BJ (cell line): ENCODE measurements around the gene VPS8. TPM values are rescaled to one million over a fixed set of nuclear protein-coding genes. Genes with fewer than 3 reads are reported as not detected.

Experiments used
- CTCF ChIA-PET: fragments of 350-600 bp; formaldehyde crosslinking; extraction: SDS; loops from one replicate; lab custom pipeline; 2021; ENCODE audit warnings: antibody characterized with exemption, inconsistent platforms; lab: Yijun Ruan, JAX
- POLR2A ChIA-PET: fragments of 300-600 bp; sonication (Branson Sonifier 250); formaldehyde crosslinking; extraction: SDS; loops from one replicate; lab custom pipeline; 2021; ENCODE audit warnings: antibody characterized with exemption; lab: Charles Lee
- DNase-seq: peaks from one replicate; pipeline ENCODE4 v3.0.0-alpha.2; 2011; ENCODE audit warnings: low read depth
- H3K27me3 ChIP-seq: 2 replicates; pipeline ENCODE4 v1.6.0; 2011; ENCODE audit warnings: low read length; ENCODE audit not compliant: control insufficient read depth, insufficient read depth
- H3K36me3 ChIP-seq: 2 replicates; pipeline ENCODE4 v1.5.1; 2011; ENCODE audit warnings: low read length; ENCODE audit not compliant: control insufficient read depth, insufficient read depth
- H3K4me3 ChIP-seq: 2 replicates; pipeline ENCODE4 v1.5.1; 2011; ENCODE audit warnings: low read depth, mild to moderate bottlenecking, control low read depth, low read length
- CTCF ChIP-seq: IDR thresholded peaks from 2 replicates; pipeline ENCODE4 v1.5.1; 2011; ENCODE audit warnings: low read depth, mild to moderate bottlenecking, control low read depth, inconsistent platforms, low read length, moderate library complexity; ENCODE audit not compliant: insufficient read depth
- polyA plus RNA-seq: library from polyadenylated mRNA; depleted of rRNA; stranded (reverse); fragments of >200 nt; gene quantifications from 2 replicates; pipeline ENCODE4 v1.2.3, GENCODE V29; 2011

Gene VPS8
- polyA plus RNA-seq, 1 experiment = 14.3 TPM

DNA sequence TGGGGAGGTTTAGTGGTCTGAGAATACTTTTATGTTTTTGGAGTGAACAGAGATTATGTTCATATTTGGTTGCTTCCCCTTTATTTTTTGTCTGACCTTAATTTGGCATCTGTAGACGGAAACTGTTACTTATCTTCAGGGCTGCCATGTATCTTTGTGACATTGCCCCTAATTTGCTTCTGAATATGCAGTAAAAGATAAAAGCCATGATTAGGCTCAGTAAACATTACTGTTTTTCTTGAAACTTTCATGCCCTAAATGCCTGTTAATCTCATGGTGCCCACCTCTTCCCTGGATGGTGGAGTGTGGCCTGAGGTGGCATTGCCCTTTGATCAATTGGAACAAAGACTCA, 234.2 kb downstream of the VPS8 start:
- CTCF ChIA-PET = interaction anchor here (0.7 to 1.6 kb wide), 3 partner anchors 28 to 141 kb away, joined by 3 read pairs; no protein-coding TSS in a partner anchor
- Histone ChIP-seq H3K4me3 (no peak overlapping the region), H3K27me3 (no peaks in the 10 kb centered on the region), H3K36me3 (peaks cover 8% of the 10 kb centered on the region)
- POLR2A ChIA-PET = no interaction called here
- TF ChIP-seq CTCF = no peak
- no peak for DNase-seq

DNA sequence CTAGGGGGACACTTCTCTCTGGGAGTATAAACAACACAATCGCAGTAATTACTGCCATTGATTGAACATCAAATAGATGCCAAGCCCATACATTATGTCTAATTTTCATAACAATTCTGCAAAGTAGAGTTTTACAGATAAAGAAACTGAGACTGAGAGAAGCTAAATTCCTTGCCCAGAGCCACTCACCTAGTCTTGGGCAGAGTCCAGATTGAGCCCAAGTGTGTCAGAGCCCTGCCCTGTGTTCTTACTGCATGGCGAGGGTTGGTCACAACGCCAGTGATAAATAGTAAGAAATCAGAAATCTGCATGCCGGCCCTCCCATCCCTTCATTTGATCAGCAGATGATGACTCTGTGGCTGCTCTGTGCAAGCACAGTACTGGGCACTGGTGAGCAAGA, 234.6 kb downstream of the VPS8 start:
- H3K27me3 ChIP-seq = no peaks in the 10 kb centered on the region
- H3K36me3 ChIP-seq = peaks cover 8% of the 10 kb centered on the region
- TF ChIP-seq CTCF = no peak
- H3K4me3 ChIP-seq = no peak overlapping the region
- ChIA-PET CTCF (interaction anchor here (0.7 kb wide), 1 partner anchor 141 kb away, joined by 3 read pairs; no protein-coding TSS in a partner anchor), POLR2A (no interaction called here)
- no peak for DNase-seq

GRCh38 chr3:185049710-185050109, 237.7 kb downstream of the VPS8 start:
- no peak for TF ChIP-seq CTCF
- Histone ChIP-seq H3K36me3 (peaks cover 12% of the 10 kb centered on the region), H3K4me3 (no peak overlapping the region), H3K27me3 (no peaks in the 10 kb centered on the region)
- ChIA-PET CTCF (no interaction called here), POLR2A (no interaction called here)
- DNase-seq = no peak

DNA sequence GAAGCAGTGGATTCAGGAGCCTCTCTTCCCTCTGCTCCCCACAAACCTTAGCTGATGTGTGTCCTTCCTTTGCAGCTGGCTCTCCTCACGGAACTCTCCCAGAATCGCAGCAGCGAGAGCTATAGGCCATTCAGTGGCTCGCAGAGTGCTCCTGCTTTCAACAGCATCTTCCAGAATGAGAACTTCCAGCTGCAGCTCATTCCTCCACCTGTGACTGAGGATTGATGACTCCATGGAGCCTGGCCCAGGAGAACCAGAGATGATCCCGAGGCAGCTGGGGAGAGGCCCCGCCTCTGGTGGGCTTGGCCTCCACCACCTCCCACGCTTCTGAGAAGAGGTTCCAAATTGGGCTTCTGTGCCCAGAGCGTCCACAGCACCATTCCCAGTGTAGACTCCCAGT, 239.8 kb downstream of the VPS8 start:
- Histone ChIP-seq H3K4me3 (no peak overlapping the region), H3K27me3 (no peaks in the 10 kb centered on the region), H3K36me3 (peaks cover 12% of the 10 kb centered on the region)
- ChIA-PET CTCF (interaction anchor here (0.5 to 1.7 kb wide), 2 partner anchors 10 to 40 kb away, joined by 3 read pairs; no protein-coding TSS in a partner anchor), POLR2A (no interaction called here)
- TF ChIP-seq CTCF = no peak
- no peak for DNase-seq

DNA sequence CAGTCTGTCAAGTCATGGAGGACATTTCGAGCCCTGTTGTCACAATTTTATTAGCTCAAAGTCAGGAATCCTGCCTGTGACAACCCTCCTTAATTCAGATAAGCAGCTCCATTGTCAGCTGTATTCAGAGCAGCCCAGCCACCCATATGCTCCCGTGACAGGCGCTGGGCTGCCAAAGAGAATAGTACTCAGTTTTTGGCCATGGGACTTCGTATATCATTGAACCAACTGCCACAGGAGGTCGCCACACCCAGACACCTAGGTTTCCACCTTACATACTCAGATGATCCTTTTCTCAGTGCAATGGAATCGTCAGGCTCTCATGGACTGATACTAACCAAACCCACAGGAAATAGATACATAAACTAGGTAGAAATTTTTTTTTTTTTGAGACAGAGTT, 240.7 kb downstream of the VPS8 start:
- no peak for DNase-seq
- Histone ChIP-seq H3K27me3 (no peaks in the 10 kb centered on the region), H3K4me3 (no peak overlapping the region), H3K36me3 (peaks cover 12% of the 10 kb centered on the region)
- TF ChIP-seq CTCF = no peak
- CTCF ChIA-PET = interaction anchor here (1.7 kb wide), 1 partner anchor 11 kb away, joined by 3 read pairs; no protein-coding TSS in a partner anchor
- POLR2A ChIA-PET = no interaction called here
